Measurements from ENCODE around the gene GPD2.

Gene GPD2

DNA sequence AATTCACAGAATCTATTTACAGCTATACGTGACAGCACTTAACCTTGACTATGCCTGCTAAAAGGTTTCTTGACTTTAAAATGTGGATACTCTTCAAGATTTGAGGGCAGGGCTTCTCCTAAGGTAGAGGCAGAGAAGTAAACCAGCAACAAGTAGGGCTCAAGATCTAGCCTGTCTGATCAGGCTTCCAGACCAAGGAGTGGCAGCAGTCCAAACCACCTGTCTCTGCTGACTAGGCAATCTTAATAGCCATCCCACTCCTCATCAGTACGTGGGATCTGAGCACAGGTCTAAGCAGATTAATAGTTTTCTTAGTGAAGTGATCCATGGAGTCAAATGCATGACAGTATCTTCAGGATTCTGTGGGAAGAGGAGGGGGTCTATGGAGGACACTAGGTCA is 100.4 kb downstream of the GPD2 start:
- DNase-seq: no peak

DNA sequence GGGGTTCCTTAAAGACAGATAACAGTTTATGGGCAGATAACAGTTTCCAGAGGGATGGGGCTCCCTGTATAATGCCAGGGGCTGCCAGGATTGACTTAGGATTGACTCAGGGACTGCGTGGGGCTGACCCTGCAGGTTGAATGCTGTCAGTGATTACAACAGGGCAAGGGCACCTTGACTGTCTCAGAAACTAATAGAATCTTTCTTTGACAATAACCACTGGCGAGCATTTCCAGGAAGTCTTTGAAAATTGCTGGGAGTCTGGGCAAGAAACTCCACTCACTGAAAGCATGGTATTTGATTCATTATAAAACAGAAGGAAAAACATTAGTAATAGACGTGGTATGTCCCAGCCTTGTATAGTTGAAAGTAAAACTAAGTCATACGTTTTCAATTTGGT is 101.0 kb downstream of the GPD2 start:
- DNase-seq: no peak

GRCh38 chr2:156538083-156538504 is 101.9 kb downstream of the GPD2 start:
- no peak for DNase-seq

GRCh38 chr2:156539086-156539860 is 103.1 kb downstream of the GPD2 start:
- no peak for DNase-seq

DNA sequence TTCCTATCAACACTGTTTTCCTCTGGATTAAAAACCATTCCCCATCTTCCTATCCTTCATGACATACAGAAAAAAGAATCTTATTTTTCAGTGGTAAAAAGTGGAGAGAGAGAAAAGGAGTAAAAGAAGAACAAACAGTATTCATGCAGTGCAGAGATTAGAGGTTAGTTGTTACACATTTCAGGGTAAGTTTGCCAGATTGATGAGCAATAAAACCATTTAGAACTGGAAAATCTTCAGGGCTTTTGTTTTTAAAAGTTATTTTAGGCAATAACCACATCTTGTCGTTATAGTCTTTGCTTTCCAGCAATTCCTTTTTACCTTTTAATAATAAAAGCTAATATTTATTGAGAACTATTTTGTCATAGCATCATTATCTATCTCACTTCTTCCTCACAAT is 104.5 kb downstream of the GPD2 start:
- DNase-seq: no peak

DNA sequence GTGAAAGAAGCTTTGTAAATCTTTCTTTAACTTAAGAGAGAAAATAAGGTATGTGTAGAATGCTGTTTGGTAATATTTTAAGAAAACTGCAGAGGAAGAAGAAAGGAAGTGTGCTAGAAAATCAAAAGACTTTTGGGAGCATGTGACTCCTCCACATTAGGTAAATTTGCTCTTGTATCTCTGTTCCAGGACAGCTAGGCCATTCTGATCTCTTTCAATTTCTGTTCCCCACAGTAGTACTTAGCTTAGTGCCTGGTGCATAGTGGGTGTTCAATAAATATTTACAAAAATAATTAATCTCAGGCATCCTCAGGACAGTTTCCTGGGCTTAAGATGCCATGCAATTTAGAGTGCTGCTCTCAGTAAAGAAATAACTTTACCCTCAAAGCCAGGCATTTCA is 105.0 kb downstream of the GPD2 start:
- no peak for DNase-seq

GRCh38 chr2:156541706-156542105 is 105.5 kb downstream of the GPD2 start:
- no peak for DNase-seq

- no peak for DNase-seq
Observed at GRCh38 chr2:156548413-156548812, 112.2 kb downstream of the GPD2 start.

- DNase-seq: no peak
Observed at GRCh38 chr2:156553714-156554442, 117.7 kb downstream of the GPD2 start.

DNA sequence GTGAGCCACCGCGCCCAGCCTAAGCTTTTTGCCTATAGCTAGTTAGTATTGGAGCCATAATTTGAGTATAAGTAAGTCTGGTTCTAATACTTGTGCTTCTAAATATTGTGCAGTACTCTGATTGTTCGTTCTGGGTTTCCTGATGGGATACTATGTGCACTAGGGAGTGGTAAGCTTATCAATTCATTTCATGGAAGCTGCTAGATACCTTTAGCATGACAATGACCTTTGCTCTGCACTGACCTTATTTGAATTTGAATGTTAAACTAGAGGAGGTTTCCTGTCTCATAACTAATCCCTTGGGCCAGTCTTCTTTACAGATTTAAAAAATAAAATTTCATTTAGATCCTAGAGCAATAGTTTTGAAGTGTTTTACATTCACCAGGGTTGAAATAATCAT is 125.1 kb downstream of the GPD2 start:
- no peak for DNase-seq

DNA sequence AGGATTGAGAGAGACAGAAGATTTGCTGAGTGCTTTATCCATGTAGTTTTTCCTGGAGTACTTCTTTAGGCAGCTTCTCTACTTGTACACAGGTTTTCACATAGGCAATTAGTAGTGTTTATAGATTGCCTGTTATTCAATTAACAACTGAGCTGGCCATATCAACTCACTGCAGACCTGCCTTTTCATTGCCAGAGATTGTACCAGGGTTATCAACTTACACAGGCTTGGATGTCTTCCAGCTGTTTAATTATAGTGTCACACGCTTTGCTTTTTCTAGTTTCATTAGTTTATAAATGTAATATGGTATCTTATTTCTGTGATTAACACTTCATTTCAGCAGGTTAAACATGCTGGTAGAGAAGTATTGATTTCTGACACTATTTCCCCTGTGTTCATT is 125.9 kb downstream of the GPD2 start:
- DNase-seq: no peak

DNA sequence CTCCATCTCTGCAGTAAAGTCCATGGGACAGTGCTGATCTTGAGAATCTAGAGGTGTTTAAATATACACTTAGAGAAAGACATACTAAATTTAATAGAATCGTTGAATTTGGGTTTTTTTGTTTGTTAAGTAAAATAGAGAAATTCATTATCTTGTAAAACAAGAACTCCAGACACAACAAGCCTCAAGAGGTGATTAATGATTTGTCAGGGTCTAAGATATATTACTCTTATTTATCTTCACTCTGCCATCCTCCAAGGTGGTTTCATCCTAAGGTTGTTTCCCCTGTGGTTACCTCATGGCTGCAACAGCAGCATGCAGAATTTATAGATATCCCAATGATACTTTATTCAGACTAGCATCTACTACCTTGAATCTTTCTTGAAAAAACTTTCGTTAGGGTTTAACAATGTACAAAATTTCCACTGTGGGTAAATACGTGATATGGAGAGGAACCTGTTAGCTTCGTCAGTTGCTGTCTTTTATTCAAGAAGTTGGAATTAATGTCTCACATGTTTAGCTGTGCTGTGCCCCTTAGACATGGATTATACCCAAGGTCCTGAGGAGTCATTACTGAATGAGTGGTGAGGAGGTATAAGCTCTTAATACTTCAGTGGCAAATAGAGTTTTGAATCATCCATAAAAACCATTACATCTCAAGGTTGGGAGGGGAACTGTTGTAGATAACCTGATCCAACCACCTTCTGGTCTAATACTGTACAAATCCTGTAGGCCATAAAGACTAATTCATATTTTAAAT is 128.0 kb downstream of the GPD2 start:
- DNase-seq: no peak

GRCh38 chr2:156565066-156565710 is 129.0 kb downstream of the GPD2 start:
- no peak for DNase-seq

DNA sequence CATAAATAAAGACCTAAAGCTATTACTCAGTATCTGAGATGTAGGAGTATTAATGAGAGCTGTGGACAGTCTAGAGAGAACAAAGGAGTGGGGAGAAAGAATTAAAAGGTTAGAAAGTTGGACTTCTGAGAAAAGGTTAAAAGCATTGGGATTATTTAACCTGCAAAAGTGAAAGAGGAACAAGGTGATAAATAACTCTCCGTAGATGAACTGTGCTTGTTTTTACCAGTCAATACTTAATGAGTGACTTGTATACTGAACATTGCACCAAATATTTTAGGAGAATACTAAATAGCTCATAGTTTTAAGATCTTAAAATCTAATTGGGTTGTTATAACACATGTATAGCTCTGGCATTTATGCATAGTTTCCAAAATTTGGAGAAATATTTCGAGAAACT is 137.5 kb downstream of the GPD2 start:
- DNase-seq: no peak

DNA sequence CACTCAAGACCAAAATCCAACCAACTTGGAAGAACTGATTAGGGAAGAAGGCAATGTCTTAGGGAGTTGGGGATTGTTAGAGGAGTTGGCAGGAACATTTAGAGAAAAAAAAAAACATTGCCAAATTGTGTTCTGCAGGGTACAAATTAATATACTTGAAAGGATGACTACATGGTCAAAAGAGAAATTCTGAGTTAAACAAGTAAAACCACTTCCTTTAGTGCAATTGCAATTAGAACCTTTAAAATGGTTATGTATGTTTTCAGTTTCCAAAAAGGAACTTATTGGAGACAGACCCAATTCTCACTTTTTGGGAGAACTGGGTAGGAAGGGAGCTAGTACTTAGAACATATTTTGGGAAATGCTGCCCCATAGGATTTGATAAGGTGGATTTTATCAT is 137.9 kb downstream of the GPD2 start:
- no peak for DNase-seq

DNA sequence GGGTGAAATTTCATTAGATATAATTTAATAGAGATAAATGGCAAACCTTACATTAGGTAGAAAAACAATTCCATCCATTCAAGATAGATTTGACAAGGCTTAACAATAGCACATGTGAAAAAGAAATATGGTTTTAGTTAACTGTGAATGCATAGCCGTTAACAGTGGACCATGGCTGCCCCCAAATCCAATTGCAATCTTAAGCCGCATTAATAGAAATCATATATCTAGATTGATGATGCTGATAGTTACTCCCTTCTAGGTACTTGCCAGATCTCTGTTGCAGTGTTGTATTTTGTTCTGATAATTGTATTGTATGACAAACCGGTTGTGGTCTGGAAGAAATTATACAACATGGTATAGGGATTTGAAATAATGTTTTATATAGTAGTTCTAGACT is 139.8 kb downstream of the GPD2 start:
- no peak for DNase-seq

- DNase-seq: no peak
Observed at GRCh38 chr2:156580501-156580900, 144.3 kb downstream of the GPD2 start.

- DNase-seq: no peak
Observed at GRCh38 chr2:156581280-156581679, 145.1 kb downstream of the GPD2 start.

DNA sequence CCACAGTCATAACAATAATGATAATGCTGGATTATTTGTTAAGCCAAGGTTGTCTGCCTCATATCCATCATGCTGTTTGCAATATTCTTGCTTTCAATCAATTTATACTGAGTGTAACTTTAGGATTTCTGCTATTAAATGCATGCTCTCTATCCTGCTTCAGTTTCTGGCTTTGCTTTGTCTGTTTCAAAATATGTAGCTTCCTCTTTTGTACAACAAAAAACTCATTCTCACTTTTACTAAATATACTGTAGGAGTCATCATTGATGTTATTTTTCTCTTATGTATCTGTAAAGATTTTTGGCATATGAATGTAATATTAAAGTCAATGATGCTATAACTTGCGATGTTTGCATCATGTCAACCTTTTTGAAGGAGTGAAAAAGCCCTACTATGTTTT is 149.3 kb downstream of the GPD2 start:
- no peak for DNase-seq

- DNase-seq: no peak
Observed at GRCh38 chr2:156586621-156587020, 150.4 kb downstream of the GPD2 start.

DNA sequence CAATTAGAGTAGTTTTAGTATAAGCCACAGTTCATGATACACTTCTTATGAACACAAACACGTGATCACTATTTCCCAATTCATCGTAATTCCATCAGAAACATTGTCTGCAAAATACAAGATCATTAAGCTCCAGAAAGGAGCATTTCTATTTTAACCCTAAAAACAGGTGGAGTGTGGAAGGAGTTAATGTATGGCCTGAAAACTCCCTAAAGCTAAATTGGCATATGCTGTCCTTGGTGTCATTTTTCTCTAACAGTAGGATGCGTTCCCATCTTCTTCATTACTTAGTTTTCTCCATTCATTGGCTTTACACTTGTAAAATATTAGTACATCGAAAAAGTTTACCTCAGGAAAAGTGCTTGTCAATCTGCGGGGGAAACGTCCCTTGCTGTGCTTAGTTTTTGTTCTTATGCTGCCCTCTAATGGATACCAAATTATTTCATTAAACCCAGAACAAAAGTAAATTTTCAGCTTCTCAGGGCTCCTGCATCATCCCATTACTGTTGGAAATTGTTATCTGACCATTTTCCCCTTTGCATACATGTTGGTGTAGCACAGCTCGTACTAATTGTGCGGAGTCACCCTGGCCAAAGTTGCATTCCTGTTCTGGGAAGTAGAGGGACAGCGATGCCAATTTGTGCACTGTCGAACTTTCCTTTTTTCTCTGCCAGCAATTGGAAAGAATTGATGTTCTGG is 153.4 kb downstream of the GPD2 start:
- DNase-seq: peak; percentile 12

DNA sequence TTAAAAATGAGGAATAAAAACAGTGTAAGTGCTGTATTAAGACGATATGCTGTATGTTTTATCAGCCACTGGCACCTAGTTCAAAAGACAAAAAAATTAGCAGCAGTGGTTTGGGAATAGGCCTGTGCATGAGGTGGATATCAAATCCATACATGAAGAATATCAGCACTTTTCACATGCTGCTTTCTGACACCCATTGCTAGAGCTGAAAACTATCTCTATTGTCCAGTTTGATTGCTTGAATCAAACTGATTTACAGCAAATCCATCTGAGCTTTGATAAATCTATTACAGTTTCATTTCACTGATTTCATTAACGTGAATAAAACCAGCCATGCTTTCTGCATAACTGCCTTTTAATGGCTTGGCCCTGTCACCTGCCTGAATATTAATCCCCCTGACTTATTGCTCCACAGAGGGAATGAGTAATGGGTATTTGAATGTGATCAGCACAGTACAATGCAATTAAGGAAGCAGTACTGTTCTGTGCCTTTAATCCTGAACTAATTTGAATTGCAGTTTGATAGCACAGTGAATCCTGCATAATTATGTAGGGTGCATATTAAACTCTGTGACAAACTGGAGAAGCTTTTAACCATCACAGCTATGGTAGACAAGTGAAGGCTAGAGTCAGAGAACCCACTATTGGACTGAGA is 154.0 kb downstream of the GPD2 start:
- DNase-seq: no peak

All from activated gamma-delta T cell treated with Interleukin-2 at 50 U/mL for 16 hours (primary cell).